HL-60 (cell line): ENCODE results near the gene CBL.

Experiments
- POLR2AphosphoS5 ChIP-seq: IDR thresholded peaks from 2 replicates; pipeline ENCODE4 v1.6.1; 2012; ENCODE audit warnings: low read depth
- REST ChIP-seq: IDR thresholded peaks from 2 replicates; pipeline ENCODE4 v1.6.1; 2012; ENCODE audit warnings: low read depth; ENCODE audit not compliant: insufficient replicate concordance
- SPI1 ChIP-seq: IDR thresholded peaks from 2 replicates; pipeline ENCODE4 v1.6.1; 2012; ENCODE audit warnings: low read depth, mild to moderate bottlenecking, borderline replicate concordance
- TF ChIP-seq, protein P1 (sequence below): IDR thresholded peaks from one replicate; pipeline ENCODE4 v1.5.1; 2011; ENCODE audit warnings: low read length, control low read depth, inconsistent platforms; ENCODE audit not compliant: insufficient read depth

GRCh38 chr11:119355091-119355843 is 149.1 kb downstream of the CBL start:
- no peak for TF ChIP-seq POLR2AphosphoS5
- TF ChIP-seq, protein P1, sequence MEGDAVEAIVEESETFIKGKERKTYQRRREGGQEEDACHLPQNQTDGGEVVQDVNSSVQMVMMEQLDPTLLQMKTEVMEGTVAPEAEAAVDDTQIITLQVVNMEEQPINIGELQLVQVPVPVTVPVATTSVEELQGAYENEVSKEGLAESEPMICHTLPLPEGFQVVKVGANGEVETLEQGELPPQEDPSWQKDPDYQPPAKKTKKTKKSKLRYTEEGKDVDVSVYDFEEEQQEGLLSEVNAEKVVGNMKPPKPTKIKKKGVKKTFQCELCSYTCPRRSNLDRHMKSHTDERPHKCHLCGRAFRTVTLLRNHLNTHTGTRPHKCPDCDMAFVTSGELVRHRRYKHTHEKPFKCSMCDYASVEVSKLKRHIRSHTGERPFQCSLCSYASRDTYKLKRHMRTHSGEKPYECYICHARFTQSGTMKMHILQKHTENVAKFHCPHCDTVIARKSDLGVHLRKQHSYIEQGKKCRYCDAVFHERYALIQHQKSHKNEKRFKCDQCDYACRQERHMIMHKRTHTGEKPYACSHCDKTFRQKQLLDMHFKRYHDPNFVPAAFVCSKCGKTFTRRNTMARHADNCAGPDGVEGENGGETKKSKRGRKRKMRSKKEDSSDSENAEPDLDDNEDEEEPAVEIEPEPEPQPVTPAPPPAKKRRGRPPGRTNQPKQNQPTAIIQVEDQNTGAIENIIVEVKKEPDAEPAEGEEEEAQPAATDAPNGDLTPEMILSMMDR = no peak
- TF ChIP-seq REST = no peak
- TF ChIP-seq SPI1 = no peak
